ENCODE data around the gene GUCA1A.
"Not testable (repeated sequence)": the region's sequence is repeated elsewhere in the genome, so short reads cannot be mapped to it uniquely, and the experiment has no call there.

The GUCA1A gene

DNA sequence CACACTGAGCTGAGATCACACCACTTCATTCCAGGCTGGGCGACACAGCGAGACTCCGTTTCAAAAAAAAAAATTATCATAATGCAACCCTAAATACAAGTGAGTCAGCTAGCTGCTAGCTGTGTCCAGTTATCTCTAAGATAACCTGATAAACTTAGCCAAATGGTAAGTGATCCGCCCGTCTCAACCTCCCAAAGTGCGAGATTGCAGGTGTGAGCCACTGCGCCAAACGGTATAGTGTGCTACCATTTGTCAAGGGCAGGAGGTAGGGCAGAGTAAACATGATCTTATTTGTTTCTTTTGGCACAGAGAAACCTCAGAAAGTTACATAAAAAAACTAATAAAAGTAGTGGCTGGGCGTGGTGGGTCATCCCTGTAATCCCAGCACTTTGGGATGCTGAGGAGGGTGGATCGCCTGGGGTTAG is 26.0 kb upstream of the GUCA1A start:
- DNase-seq (ENCODE audit: low read depth) = no peak
- TF ChIP-seq, protein P1, sequence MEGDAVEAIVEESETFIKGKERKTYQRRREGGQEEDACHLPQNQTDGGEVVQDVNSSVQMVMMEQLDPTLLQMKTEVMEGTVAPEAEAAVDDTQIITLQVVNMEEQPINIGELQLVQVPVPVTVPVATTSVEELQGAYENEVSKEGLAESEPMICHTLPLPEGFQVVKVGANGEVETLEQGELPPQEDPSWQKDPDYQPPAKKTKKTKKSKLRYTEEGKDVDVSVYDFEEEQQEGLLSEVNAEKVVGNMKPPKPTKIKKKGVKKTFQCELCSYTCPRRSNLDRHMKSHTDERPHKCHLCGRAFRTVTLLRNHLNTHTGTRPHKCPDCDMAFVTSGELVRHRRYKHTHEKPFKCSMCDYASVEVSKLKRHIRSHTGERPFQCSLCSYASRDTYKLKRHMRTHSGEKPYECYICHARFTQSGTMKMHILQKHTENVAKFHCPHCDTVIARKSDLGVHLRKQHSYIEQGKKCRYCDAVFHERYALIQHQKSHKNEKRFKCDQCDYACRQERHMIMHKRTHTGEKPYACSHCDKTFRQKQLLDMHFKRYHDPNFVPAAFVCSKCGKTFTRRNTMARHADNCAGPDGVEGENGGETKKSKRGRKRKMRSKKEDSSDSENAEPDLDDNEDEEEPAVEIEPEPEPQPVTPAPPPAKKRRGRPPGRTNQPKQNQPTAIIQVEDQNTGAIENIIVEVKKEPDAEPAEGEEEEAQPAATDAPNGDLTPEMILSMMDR (IDR thresholded peaks at IDR 0.05; ENCODE audit: low read length, missing control alignments) = no peak
- H3K4me3 ChIP-seq (replicated peaks; ENCODE audit: low read depth, low read length) = no peak overlapping the region

DNA sequence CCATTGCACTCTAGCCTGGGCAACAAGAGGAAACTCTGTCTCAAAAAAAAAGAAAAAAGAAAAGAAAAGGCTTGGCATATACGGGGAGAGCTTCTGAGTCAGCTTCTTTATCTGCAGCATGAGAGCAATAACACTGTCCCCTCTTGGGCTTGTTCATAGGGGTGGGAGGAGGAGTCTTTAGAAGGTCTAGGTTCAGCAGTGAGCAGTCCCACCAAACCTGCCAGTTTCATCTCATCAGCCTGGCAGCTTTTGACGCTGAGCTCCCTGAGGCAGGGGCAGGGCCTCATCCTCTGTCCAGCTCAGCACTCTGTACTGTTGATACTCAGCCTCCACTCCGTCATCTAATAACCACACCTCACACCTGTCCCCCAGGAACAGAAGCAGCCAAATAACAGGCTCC is 25.1 kb upstream of the GUCA1A start:
- peak; percentile 55 for DNase-seq (ENCODE audit: low read depth)
- H3K4me3 ChIP-seq (replicated peaks; ENCODE audit: low read depth, low read length) = no peak overlapping the region
- TF ChIP-seq, protein P1 (IDR thresholded peaks at IDR 0.05; ENCODE audit: low read length, missing control alignments) = no peak

DNA sequence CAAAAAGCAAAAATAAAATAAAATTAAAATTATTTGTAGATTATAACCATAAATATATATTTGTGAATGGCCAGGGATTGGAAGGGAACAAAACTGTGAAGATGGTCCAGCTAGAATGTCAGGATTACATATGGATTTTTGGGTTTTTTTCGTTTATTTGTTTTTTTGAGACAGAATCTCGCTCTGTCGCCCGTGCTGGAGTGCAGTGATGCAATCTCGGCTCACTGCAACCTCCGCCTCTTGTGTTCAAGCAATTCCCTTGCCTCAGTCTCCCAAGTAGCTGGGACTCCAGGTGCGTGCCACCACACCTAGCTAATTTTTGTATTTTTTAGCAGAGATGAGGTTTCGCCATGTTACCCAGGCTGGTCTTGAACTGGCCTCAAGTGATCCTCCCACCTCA is 22.9 kb upstream of the GUCA1A start:
- no peak for DNase-seq (ENCODE audit: low read depth)
- TF ChIP-seq, protein P1 (IDR thresholded peaks at IDR 0.05; ENCODE audit: low read length, missing control alignments) = no peak

DNA sequence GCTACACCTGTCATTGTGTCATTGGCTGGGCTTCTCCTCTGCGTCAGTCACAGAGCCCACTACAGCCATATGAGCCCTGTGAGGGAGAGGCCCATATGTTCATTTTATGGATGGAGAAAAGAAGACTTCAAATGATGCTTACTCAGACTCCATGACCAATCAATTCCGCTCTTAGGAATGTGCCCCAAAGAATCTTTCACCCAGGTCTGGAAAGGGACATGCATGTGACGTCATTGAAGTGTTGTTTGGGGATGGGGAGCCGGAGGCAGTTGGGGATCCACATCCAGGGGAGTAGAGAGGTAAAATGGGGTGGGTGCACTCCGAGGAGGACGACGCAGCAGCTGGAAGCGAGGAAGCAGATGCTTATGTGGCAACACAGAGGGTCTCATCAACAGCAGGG is 21.1 kb upstream of the GUCA1A start:
- TF ChIP-seq, protein P1 (IDR thresholded peaks at IDR 0.05; ENCODE audit: low read length, missing control alignments) = no peak
- no peak for DNase-seq (ENCODE audit: low read depth)
- no peak overlapping the region for H3K4me3 ChIP-seq (replicated peaks; ENCODE audit: low read depth, low read length)

More for the DNA sequence above, 22.9 kb upstream of the GUCA1A start:
- H3K4me3 ChIP-seq (replicated peaks; ENCODE audit: low read depth, low read length) = no peak overlapping the region

DNA sequence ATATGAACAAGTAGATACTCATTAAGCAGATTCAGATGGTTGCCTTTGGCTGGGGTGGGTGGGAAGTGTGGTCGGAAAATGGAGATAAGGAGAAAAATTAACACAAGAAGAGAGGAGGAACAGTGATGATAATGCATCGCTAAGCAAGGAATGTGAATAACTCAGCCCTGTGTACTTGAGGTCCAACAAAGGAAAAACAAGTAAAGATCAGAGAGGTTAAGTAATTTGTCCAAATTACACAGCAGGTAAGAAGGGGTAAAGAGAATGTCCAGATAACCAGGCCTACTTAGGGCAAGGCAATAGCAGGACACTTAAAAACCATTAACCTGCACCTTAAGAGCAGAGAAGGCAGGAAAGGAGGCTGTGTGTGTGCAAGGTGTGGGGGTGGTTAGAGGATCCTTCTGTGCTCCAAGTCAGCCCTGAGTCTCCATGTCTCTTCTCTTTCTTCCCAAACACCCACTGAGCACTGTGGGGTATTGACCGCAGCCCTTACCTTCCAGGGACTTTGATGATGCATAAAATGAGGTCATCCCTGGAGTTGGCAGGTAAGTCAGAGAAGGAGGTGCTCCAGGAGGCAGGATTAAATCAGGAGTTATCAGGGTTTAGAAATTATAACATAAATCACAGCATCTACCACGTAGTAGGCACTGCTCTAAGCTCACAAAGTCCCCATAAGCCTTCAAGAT is 20.5 kb upstream of the GUCA1A start:
- H3K4me3 ChIP-seq (replicated peaks; ENCODE audit: low read depth, low read length); DNase-seq (ENCODE audit: low read depth): not testable (repeated sequence)

DNA sequence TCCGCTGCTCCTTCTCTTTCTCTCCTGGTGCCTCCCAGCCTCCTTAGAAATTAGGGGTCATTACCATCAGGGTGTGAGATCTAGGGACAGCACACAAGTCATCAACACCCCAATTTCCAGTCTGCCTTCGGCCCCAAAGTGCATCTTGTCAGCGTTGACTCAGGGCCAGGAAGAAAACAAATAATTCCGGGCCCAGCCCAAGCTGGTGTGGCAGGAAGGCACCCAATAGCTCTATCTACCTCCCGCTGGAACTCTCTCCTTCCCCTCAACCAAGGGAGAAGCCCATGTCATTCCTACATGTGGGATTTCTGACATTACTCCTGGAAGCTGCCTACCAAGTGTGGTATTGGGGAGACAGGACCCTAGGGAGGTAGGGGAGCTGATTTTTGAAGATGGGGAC is 19.2 kb upstream of the GUCA1A start:
- no peak for DNase-seq (ENCODE audit: low read depth)
- H3K4me3 ChIP-seq (replicated peaks; ENCODE audit: low read depth, low read length) = no peak overlapping the region
- TF ChIP-seq, protein P1 (IDR thresholded peaks at IDR 0.05; ENCODE audit: low read length, missing control alignments) = no peak

DNA sequence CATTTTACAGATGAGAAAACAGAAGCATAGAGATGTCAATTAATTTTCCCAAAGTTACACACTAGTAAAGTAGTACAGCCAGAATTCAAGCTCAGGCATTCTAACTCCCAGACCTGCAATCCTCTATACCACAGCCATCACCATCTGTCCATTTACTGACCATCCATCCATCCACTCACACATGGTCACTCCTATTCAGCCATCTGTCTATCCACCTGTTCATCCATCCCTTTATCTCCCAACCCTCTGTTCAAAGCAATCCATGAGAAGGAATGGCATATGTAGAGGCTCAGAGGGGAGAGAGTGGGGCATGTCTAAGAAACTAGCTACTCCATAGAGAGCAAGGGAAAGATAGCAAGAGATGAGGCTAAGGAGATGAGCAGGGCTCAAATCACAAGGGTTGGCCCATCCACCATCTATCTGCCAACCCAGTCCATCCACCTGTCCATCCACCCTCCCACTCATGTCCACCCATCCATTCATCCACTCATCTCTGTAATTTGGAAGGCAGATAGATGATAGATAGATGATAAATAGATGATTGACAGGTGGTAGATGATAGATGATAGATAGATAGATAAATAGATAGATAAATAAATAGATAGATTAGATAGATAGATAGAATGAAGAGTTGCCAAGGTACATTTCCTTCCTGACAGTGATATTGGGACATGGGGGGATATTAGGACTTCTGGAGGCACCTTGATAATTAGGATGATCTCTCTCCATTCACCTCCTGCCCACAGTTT is 18.5 kb upstream of the GUCA1A start:
- DNase-seq (ENCODE audit: low read depth) = no peak
- TF ChIP-seq, protein P1 (IDR thresholded peaks at IDR 0.05; ENCODE audit: low read length, missing control alignments) = no peak
- no peak overlapping the region for H3K4me3 ChIP-seq (replicated peaks; ENCODE audit: low read depth, low read length)
